Measurements from ENCODE around the gene AFAP1.
A peak's percentile ranks its signal among the peaks of the same experiment; 100 is the strongest.

Gene AFAP1

DNA sequence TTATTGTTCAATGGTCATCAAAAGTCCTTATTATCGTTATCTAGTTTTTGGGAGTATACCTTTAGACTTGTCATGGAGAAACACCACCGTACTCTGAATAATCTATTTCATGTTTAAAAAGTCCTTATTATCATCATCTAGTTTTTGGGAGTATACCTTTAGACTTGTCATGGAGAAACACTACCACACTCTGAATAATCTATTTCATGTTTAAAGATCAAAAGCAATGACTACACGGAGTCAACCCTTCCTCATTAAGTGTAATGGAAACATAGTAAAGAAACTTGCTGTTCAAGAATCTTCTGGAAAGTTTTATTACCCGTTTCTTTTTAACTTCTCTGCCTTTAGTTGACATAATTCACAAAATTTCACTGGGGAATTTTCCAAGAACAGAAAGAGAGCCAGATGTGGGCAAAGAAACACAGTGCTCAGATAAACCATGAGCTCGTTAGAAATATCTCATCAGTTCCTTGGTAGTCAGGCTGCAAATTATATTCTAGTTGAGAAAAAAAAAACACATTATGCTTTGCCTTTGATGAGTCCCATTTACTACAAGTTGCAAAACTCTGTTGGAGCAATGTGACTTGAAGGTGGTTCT is 158.8 kb downstream of the AFAP1 start:
- DNase-seq: no peak

GRCh38 chr4:7779432-7779768 is 160.3 kb downstream of the AFAP1 start:
- DNase-seq: no peak

DNA sequence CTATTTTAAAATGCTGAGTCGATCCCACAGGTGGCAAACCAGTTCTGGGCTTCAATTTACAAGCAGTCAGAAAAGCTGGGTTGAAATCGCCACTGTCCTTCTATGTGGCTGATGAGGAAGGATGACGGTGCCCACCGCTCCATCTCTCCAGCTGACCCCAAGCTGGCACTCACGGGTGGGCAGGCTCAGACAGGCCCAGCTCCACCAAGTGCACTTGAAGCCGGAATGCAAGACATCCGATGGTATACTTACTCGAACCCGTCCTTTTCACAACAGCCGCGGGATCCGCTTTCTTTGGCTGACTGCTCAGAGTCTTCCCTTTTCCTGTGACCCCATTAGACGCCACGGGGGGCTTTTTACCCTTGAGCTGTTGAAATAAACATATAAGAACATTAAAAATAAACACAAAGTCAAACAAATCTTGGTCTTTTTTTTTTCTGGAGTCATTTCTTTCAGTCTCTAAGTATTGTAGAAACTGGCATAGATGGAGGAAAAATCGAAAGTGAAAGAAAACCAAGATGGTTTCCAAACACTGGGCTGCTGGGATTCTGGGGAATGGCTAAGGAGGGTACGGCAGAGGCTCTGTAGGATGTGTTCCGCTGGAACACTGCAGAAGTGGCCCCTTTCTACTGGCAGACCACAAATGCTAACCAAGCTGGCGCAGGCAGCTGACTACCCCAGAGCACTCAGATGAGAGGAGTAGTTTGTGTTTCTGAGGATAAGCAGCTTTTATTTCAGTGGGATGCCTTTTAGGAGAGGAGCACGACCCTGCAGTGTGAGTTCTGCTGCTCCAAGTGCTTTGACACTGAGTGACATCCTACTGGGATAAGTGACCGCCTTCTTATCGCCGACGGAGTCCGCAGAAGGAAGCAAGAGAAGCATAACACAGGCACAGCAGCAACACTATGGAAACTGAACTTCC is 160.9 kb downstream of the AFAP1 start:
- DNase-seq: no peak

DNA sequence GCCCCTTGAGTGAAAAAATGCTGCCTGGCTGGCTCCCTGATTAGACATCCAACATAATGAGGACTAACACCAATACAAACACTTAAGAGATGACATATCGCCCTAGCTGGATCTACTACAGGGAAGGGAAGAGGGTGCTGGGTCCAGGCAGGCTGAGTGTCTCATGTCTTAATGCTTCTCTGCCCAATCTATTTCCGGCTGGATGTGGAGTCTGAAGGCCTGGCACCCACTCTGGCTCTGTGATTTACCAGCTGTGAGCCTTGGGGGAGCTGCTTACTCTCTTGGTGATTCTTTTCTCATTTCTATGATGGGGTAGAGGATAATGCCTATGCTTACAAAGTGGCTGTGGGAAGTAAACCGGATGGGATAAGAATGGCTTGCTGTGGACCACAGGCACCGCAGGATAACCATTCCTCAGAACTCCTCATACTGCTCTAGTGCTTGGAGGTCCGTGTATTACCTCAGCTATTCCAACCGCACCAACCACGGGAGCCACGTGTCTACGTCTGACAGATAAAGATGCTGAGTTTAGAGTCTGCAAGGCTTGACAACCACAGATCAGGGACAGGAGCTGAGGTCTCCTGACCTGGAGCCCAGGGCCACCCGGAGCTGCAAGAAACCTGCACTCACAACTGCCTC is 161.7 kb downstream of the AFAP1 start:
- no peak for DNase-seq

DNA sequence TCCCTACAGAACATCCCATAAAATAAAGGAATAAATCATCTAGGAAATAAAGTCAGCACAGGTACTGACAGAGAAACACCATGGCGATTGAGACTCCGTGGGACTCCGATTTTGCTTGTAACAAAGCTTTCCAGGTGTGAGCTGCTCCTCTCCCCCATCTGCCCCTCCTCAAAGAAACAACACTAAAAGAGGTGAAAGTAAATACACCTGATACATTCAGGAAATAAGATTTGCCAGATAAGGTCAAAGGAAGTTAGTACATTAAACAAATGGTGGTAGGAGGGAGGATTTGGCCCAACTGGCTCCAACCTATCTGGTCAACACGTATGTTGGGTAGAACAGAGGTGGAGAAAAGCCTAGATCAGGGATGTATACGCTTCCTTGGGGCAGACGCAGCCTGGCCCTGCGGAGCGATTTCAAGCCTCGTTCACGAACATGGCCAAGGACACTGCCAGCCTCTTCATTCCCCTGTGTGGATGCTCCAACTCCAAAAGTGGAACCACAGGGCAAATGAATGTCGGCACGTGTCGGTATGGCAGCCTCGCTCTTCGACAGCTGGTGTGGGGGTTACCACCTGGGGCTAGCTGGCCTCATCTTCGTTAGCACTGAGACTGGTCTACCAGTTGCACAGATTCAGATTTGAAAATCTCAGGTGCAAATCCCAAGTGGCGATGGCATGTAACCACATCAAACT is 162.5 kb downstream of the AFAP1 start:
- no peak for DNase-seq

GRCh38 chr4:7775396-7775795 is 164.3 kb downstream of the AFAP1 start:
- DNase-seq: no peak

DNA sequence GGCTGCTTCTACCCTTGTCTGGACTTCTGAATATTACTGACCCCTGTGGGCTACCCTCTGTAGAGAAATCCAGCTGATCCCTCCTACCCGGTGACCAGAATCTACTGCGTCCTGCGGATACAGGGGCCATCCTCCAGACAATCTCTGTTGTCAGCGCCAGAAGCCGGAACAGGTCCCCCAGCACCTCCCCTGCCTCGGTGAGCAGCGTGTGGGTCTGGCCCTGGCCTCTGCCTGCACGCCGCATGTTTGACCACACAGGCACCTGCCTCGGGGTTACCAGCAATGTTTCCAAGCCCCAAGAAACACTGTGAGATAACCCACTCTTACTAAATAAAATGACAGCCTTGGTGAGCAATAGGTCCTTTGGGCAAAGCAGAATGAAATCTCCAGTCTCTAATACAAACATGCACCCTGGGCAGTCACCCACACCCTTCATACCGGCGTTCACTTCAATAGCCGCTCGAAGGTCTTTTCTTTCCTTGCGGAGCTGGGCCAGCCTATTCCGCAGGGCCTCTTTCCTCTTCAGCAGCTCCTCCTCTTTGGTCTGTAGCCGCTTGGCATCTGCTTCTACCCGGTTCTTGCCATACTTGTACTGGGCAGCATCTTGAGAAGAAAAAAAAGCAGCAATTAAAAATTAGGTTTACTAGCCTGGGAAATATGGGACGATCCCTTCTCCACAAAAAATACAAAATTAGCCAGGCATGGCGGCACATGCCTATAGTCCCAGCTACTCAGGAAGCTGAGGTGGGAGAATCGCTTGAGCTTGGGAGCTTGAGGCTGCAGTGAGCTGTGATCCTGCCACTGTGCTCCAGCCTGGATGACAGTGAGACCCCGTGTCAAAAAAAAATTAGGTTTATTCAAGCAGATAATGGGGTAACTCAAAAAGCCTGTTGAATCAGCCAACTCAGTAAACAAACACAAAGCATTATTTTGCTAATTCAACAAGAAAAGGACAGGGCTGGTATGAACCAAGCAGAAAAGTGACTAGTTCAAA is 165.1 kb downstream of the AFAP1 start:
- no peak for DNase-seq

DNA sequence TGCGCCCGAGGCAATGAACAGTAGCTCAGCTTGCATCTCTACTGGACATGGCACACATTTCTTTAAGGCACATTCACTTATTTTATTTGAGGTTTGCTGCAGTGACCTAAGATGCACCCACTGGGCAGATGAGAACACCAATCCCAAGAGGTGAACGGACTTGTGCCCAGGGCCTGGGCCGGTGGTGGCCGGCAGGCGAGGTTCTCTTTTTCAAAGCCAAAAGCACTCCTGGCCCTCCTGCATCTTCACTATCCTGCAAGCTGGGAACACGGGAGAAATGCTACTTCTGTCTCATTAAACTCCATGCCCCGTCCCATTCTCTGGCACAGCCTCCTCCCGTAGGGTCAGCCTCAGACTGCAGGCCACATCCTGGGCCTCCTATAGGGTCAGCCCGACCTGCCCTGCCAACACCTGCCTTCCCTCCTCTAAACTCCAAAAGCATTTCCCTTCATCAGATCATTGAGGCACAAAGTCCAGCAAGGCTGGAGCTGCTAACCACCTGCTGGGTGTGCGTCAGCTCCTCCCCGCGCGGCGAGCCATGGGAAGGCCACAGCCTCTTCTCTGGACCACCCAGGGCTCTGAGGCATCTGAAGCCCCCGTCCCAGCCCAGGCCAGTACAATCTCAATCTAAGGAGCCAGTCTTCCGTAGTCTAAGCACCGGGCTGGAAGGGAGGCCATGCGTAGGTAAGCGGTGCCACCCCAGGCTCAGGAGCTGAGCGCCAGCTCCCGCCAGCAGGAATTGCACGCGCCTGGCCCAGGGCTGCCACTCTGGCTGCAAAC is 166.1 kb downstream of the AFAP1 start:
- DNase-seq: no peak

- DNase-seq: no peak
Observed at GRCh38 chr4:7772711-7773385, 166.8 kb downstream of the AFAP1 start.

GRCh38 chr4:7771541-7772507 is 167.8 kb downstream of the AFAP1 start:
- no peak for DNase-seq

- DNase-seq: peak; percentile 44 to 75
Observed at GRCh38 chr4:7771056-7771455, 168.6 kb downstream of the AFAP1 start.

DNA sequence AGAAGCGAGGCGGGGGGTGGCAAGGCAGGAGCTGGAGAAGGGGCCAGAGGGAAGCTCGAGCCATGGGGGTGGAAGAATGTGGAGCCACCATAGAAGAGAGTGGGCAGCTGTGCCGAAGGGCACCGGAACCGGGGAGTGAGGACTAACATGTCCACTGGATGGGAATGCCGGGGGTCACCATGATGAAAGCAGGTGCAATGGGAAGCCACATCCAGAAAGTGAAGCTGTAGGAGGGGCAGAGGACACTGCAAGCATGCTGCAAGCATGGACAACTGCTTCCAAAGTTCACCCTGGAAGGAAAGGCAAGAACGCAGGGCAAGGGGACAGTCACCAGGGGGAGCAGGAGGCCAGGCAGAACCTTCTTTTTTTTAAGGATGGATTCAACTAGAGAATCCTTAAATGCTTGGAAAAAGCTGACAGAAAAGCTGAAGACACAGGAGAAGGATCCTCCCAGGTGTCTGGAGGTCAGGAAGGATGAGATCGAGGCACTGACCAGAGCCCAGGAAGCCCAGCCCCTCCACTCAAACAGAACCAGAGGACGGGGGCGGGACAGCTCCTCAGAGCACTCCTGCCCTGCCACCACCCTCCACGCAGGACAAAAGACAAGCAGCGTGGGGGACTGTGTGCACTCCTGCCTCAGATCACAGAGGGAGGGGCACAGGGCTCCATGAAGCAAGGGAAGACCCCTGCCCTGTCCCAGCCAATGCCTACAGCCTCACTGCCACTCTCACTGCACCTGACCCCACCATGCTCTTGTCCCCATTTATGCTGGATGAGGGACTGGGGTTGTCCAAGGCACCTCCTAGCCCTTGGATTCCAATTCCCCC is 169.2 kb downstream of the AFAP1 start:
- DNase-seq: no peak

DNA sequence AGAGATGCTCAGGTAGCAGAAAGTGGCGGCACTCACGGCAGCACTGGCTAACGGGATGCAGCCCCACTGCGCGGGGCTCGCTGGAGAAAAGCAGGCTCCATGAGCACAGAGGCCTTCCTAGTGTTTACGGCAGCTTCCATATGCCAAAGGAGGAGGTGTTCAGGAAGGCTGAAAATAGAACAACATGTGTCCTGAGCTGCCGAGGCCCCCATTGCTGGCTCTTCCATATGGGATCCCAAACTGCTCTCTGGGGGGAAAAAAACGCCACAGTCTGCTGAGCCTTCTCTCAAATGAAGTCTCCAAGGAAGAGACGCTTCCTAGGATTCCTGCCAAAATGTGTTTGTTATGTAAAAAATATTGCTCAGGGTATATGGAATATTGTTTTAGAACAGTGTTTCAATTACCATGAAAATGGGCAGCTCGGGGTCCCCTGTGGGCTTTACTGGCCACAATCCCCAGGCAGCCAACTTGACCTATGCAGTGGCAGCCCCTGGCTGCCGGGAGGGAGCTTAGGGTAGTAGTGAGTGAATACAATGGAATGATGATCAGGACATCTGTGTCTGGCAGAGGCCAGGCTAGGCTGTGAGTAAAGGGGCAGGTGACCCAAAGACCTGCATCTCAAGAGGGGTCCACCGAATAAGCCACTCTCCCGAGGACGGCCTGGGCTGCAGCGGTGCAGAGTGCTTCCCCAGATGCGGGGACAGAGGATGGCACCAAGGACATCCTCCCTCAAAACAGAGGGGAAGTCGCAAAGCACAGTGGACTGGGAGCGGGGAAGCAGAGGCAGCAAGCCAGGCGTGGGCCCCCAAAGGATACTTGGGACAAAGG is 170.1 kb downstream of the AFAP1 start:
- no peak for DNase-seq

DNA sequence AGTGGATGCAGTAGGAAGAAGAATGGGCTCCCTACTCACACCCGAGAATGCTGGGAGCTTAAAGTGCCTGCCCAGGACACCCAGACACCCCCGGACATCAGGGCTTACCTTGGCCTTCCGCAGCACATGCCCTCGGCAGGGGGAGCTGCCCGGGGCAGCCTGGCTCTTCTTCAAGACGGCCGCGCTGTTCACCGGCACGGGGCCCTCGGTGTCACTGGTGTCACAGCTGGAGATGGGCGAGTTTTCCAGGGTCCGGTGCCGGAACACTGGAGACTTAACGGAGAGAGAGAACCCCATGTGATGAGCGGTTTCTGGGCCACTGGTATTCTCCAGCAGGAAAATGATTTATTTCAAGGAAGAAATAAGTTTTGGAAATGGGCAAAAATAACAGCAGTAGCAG is 170.9 kb downstream of the AFAP1 start:
- no peak for DNase-seq

GRCh38 chr4:7767966-7768365 is 171.7 kb downstream of the AFAP1 start:
- no peak for DNase-seq

DNA sequence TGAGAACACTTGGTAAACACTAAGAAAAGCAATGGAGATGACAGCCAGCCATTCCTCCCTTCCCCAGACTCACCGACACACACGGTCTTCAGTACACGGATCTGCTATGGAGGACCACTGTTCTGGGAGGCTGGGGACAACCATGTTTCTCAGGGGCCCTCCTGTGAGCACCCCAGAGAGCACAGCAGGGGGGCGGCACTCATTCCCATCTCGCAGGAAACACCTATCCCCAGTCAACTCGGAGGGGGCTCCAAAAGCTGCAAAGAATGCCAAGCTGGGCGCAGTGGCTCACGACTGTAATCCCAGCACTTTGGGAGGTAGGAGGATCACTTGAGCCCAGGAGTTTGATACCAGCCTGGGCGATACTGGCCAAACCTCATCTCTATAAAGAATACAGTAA is 172.1 kb downstream of the AFAP1 start:
- no peak for DNase-seq

DNA sequence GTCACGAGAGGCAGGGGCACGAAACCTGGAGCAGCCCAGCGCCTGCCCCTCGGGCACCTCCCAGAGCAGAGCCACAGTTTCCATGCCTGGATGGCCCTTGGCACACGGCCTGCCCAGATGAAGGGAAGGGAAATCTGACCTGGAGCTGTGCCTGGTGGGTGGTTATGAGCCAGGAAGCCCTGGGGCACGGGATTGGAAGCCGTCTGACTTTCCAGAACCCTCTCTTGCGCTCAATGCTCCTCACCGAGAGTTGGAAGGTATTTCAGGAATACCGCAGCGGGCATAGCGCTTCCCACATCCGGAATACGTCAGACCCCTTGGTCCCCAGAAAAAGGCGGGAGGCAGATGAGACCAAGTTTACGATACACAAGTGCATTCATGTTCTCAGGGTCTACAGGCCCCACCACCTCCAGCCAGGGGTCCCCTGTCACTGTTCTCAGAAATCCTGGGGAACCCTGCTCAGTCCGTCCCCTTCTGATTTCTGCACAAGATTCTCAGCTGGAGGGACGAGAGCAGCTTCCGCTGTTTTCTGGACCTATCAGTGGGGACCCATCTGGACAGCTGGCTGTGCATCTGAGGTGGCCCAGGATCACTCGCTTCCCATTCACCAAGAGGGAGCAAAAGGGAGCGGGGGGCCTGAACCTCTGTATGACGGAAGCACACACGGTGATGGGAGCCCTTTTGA is 172.9 kb downstream of the AFAP1 start:
- no peak for DNase-seq
